IPS DF 6.9 (cell line): ENCODE results near the gene CNTN5.

ENCODE experiments used
- DNase-seq: peaks from one replicate; pipeline ENCODE4 v3.0.0-alpha.2; 2013; ENCODE audit warnings: low read depth, low spot score
- H3K27ac ChIP-seq: one replicate; pipeline ENCODE4 v1.5.1; 2013; ENCODE audit warnings: low read length, control low read depth
- H3K27me3 ChIP-seq: 2 replicates; pipeline ENCODE4 v1.6.1; 2013; ENCODE audit warnings: mild to moderate bottlenecking, low read length; ENCODE audit not compliant: control insufficient read depth, insufficient read depth
- H3K36me3 ChIP-seq: 2 replicates; pipeline ENCODE4 v1.6.1; 2013; ENCODE audit warnings: low read length; ENCODE audit not compliant: control insufficient read depth, insufficient read depth
- H3K4me1 ChIP-seq: 2 replicates; pipeline ENCODE4 v1.6.1; 2013; ENCODE audit warnings: low read length; ENCODE audit not compliant: control insufficient read depth, insufficient read depth
- H3K4me3 ChIP-seq: 2 replicates; pipeline ENCODE4 v1.5.1; 2013; ENCODE audit warnings: mild to moderate bottlenecking, low read length
- H3K9me3 ChIP-seq: 2 replicates; pipeline ENCODE4 v1.6.1; 2013; ENCODE audit warnings: low read length, inconsistent platforms; ENCODE audit not compliant: control insufficient read depth, insufficient read depth
- WGBS: extraction: QIAGEN DNeasy Blood & Tissue Kit; methylation state at CpG from one replicate; pipeline ENCODE4 v1.1.7; 2013; ENCODE audit warnings: mixed read lengths, missing lambda C conversion rate; ENCODE audit not compliant: insufficient read length, insufficient coverage; 5-methylcytosine and 5-hydroxymethylcytosine counted together

The CNTN5 gene

GRCh38 chr11:100151944-100152343 lies 1131.2 kb downstream of the CNTN5 start:
- no CpG with 5 or more reads among the region's 6 CpGs for WGBS
- Histone ChIP-seq H3K4me1 (no peaks in the 10 kb centered on the region), H3K4me3 (no peak overlapping the region), H3K9me3 (no peaks in the 10 kb centered on the region), H3K27ac (no peak overlapping the region), H3K36me3 (no peaks in the 10 kb centered on the region), H3K27me3 (no peaks in the 10 kb centered on the region)
- no peak for DNase-seq

GRCh38 chr11:100152766-100153165 lies 1132.0 kb downstream of the CNTN5 start:
- no peaks in the 10 kb centered on the region for H3K4me1 ChIP-seq
- no peak overlapping the region for H3K4me3 ChIP-seq
- H3K27ac ChIP-seq = no peak overlapping the region
- H3K36me3 ChIP-seq = no peaks in the 10 kb centered on the region
- no peaks in the 10 kb centered on the region for H3K9me3 ChIP-seq
- no peak for DNase-seq
- H3K27me3 ChIP-seq = no peaks in the 10 kb centered on the region

GRCh38 chr11:100163471-100163870 lies 1142.7 kb downstream of the CNTN5 start:
- Histone ChIP-seq H3K4me1 (no peaks in the 10 kb centered on the region), H3K27me3 (no peaks in the 10 kb centered on the region), H3K36me3 (no peaks in the 10 kb centered on the region), H3K4me3 (no peak overlapping the region), H3K27ac (no peak overlapping the region), H3K9me3 (no peaks in the 10 kb centered on the region)
- no peak for DNase-seq

- H3K27ac ChIP-seq = no peak overlapping the region
- no peaks in the 10 kb centered on the region for H3K27me3 ChIP-seq
- no peaks in the 10 kb centered on the region for H3K9me3 ChIP-seq
- no CpG with 5 or more reads among the region's 3 CpGs for WGBS
- no peaks in the 10 kb centered on the region for H3K36me3 ChIP-seq
- H3K4me1 ChIP-seq = no peaks in the 10 kb centered on the region
- H3K4me3 ChIP-seq = no peak overlapping the region
- DNase-seq = no peak
These were observed 1154.1 kb downstream of the CNTN5 start for GRCh38 chr11:100174881-100175280.

GRCh38 chr11:100176456-100176855 lies 1155.7 kb downstream of the CNTN5 start:
- DNase-seq = no peak
- H3K27me3 ChIP-seq = no peaks in the 10 kb centered on the region
- H3K9me3 ChIP-seq = no peaks in the 10 kb centered on the region
- H3K4me3 ChIP-seq = no peak overlapping the region
- no peaks in the 10 kb centered on the region for H3K36me3 ChIP-seq
- no peaks in the 10 kb centered on the region for H3K4me1 ChIP-seq
- no peak overlapping the region for H3K27ac ChIP-seq

GRCh38 chr11:100177651-100178050 lies 1156.9 kb downstream of the CNTN5 start:
- H3K4me3 ChIP-seq = no peak overlapping the region
- H3K27ac ChIP-seq = no peak overlapping the region
- no peaks in the 10 kb centered on the region for H3K4me1 ChIP-seq
- H3K9me3 ChIP-seq = no peaks in the 10 kb centered on the region
- no peaks in the 10 kb centered on the region for H3K36me3 ChIP-seq
- DNase-seq = no peak
- WGBS = no CpG with 5 or more reads among the region's 5 CpGs
- H3K27me3 ChIP-seq = no peaks in the 10 kb centered on the region

- no peaks in the 10 kb centered on the region for H3K9me3 ChIP-seq
These were observed 1161.6 kb downstream of the CNTN5 start for GRCh38 chr11:100182350-100182749.

GRCh38 chr11:100182927-100183326 lies 1162.2 kb downstream of the CNTN5 start:
- no peaks in the 10 kb centered on the region for H3K36me3 ChIP-seq
- DNase-seq = no peak
- H3K4me1 ChIP-seq = no peaks in the 10 kb centered on the region
- no peaks in the 10 kb centered on the region for H3K27me3 ChIP-seq
- no peaks in the 10 kb centered on the region for H3K9me3 ChIP-seq
- WGBS = no CpG with 5 or more reads among the region's 2 CpGs
- H3K27ac ChIP-seq = no peak overlapping the region
- no peak overlapping the region for H3K4me3 ChIP-seq

More at GRCh38 chr11:100182350-100182749, 1161.6 kb downstream of the CNTN5 start:
- no peaks in the 10 kb centered on the region for H3K4me1 ChIP-seq
- no peaks in the 10 kb centered on the region for H3K36me3 ChIP-seq
- H3K27ac ChIP-seq = no peak overlapping the region
- DNase-seq = no peak
- H3K4me3 ChIP-seq = no peak overlapping the region
- H3K27me3 ChIP-seq = no peaks in the 10 kb centered on the region

GRCh38 chr11:100185588-100185987 lies 1164.8 kb downstream of the CNTN5 start:
- no peaks in the 10 kb centered on the region for H3K9me3 ChIP-seq
- H3K4me3 ChIP-seq = no peak overlapping the region
- no peaks in the 10 kb centered on the region for H3K27me3 ChIP-seq
- no peak overlapping the region for H3K27ac ChIP-seq
- no peaks in the 10 kb centered on the region for H3K36me3 ChIP-seq
- no peak for DNase-seq
- peaks cover 2% of the 10 kb centered on the region; the same call in 1 of the 2 replicates for H3K4me1 ChIP-seq
- no CpG with 5 or more reads among the region's 5 CpGs for whole genome bisulfite sequencing

- Histone ChIP-seq H3K4me3 (no peak overlapping the region), H3K9me3 (no peaks in the 10 kb centered on the region), H3K27me3 (no peaks in the 10 kb centered on the region), H3K36me3 (no peaks in the 10 kb centered on the region), H3K27ac (no peak overlapping the region), H3K4me1 (peaks cover 2% of the 10 kb centered on the region; the same call in 1 of the 2 replicates)
- DNase-seq = no peak
- no CpG with 5 or more reads among the region's 6 CpGs for WGBS
These were observed 1167.5 kb downstream of the CNTN5 start for GRCh38 chr11:100188137-100188783.

- no peak for DNase-seq
- Histone ChIP-seq H3K27me3 (no peaks in the 10 kb centered on the region), H3K4me3 (no peak overlapping the region), H3K4me1 (peaks cover 2% of the 10 kb centered on the region; the same call in 1 of the 2 replicates), H3K9me3 (no peaks in the 10 kb centered on the region), H3K27ac (no peak overlapping the region), H3K36me3 (no peaks in the 10 kb centered on the region)
- WGBS = 100% methylated on average over 1 of the region's 3 CpGs
These were observed 1169.6 kb downstream of the CNTN5 start for GRCh38 chr11:100190395-100190794.
